ENCODE measurements around the gene PDCD6IP.
"Not testable (repeated sequence)": the region's sequence is repeated elsewhere in the genome, so short reads cannot be mapped to it uniquely, and the experiment has no call there.

Gene PDCD6IP

DNA sequence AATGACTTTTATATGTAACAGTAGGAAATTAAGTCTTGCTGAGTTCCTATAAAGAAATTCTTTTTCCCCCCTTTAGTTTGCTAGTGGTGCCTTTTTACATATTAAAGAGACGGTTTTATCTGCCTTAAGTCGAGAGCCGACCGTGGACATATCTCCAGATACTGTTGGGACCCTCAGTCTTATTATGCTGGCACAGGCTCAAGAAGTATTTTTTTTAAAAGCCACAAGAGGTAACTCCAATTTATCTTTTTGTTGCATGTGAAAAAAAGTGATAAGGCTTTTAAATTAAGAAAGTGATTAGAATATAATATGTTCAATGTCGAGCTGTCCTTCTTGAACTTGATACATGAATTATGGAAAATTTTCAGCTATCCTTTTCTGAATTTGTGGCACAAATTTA lies 26.7 kb downstream of the PDCD6IP start:
- Mint-ChIP-seq H3K27me3 (no peaks in the 10 kb centered on the region), H3K4me1 (peaks cover 5% of the 10 kb centered on the region), H3K9me3 (no peaks in the 10 kb centered on the region), H3K4me3 (no peak overlapping the region), H3K27ac (no peak overlapping the region)
- DNase-seq (no peak), ATAC-seq (no peak)

DNA sequence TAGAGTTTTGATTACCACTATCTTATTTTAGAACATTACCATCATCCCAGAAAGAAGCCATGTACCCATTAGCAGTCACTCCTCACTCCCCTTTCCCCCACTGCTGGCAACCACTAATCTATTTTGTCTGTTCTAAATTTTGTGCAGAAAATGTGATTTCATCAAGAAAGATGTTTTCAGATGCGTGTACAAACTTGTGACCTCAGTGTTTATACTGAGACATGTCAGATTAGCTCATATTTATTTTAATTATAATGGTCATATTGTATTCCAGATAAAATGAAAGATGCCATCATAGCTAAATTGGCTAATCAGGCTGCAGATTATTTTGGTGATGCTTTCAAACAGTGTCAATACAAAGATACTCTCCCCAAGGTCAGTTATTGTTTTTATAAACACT lies 27.8 kb downstream of the PDCD6IP start:
- H3K27me3 Mint-ChIP-seq = no peaks in the 10 kb centered on the region
- no peak for DNase-seq
- ATAC-seq = no peak

DNA sequence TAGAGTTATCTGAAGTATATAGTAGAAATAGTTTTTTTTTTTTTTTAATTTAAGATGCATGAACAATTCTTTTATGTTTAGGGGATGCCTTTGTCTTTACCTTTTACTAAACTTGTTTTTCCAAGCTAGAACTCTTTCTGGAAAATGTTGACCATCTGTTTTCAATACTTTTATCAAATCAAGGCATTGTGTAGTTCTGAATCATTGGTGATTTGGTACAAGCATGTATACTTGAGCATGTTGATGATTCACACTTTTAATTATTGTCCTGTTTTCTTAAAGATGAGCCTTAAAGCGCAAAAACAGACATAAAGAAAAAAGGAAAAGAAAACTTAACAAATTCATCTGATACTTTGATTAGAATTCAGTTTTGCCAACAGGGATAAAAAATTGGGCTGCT lies 28.3 kb downstream of the PDCD6IP start:
- Mint-ChIP-seq H3K27me3 (no peaks in the 10 kb centered on the region), H3K4me1 (peaks cover 10% of the 10 kb centered on the region), H3K4me3 (no peak overlapping the region), H3K27ac (no peak overlapping the region), H3K9me3 (no peaks in the 10 kb centered on the region)
- ATAC-seq = no peak
- DNase-seq = no peak

More for the DNA sequence above, 27.8 kb downstream of the PDCD6IP start:
- Mint-ChIP-seq H3K27ac (no peak overlapping the region), H3K4me1 (peaks cover 10% of the 10 kb centered on the region), H3K4me3 (no peak overlapping the region), H3K9me3 (no peaks in the 10 kb centered on the region)

DNA sequence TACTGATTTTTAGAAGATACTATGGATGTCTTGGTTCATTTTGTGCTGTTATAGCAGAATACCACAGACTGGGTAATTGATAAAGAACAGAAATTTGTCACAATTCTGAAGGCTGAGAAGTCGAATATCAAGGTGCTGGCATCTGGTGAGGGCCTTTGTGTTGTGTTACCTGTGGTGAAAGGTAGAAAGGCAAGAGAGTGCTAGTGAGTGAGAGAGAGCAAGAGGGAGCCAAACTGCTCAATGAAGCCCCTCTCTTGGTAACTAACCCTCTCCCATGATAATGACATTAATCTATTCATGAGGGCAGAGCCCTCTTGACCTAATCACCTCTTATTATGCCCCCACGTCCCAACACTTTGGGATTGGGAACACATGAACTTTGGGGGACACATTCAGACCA lies 31.3 kb downstream of the PDCD6IP start:
- Mint-ChIP-seq H3K27me3 (no peaks in the 10 kb centered on the region), H3K9me3 (no peaks in the 10 kb centered on the region), H3K4me1 (peaks cover 28% of the 10 kb centered on the region), H3K4me3 (no peak overlapping the region), H3K27ac (peak overlapping the region in 1 of 2 donors; percentile 55)
- ATAC-seq (no peak), DNase-seq (no peak)

DNA sequence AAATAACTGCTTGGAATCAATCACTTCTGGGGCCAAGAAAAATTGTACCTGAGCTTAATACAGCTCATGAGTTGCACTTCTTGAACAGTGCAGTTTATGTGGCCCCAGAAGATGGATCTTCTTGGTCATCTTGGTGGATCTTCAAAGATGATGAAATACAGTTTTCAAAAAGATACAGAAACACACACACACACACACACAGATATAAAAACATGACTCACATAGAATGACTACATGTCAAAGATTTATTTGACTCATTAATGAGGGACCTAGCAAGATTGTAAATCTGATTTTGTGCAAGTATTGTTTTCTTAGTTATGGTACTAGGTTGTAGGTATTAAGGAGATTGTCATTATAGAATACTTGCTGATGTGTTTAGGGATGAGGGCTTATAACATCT lies 32.6 kb downstream of the PDCD6IP start:
- no peak for DNase-seq
- Mint-ChIP-seq H3K27ac (no peak overlapping the region), H3K4me1 (peaks cover 28% of the 10 kb centered on the region)

DNA sequence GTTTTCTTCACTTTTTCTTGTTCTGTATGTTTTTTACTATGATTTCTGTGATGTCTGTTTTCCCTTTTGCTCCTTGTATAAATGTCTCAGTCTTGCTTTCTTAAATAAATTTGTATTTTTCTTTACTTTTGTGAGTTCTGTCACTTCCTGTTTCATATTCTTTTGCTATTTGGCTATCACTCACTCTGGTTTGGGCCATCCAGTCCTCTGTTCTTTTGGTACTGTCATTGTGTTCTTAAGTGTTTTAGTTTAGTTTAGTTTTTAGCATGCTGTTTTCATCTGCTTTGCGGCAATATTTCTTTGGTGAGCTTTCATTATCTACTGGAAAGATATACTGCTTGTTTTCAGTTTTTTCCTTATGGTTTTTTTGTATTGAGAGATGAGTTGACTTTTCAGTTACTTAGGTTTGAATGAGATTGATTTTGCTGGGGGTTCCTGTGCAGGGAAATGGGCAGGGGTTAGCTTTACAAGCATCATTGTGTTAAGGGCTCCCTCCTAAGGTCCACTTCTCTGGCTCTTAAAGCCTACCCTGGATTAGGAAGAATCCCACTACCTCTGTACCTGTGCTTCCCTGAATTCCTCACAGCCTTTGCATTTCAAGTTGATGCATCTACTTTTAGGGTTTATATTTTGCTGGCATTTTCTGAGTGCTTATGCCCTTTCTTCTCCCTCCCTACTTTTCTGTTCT lies 35.1 kb downstream of the PDCD6IP start:
- no peak for ATAC-seq
- Mint-ChIP-seq H3K27me3 (no peaks in the 10 kb centered on the region), H3K4me3 (no peak overlapping the region), H3K9me3 (no peaks in the 10 kb centered on the region), H3K27ac (peak overlapping the region; percentile 56 to 80), H3K4me1 (peaks cover 28% of the 10 kb centered on the region)
- DNase-seq = no peak

More for the DNA sequence above, 32.6 kb downstream of the PDCD6IP start:
- no peaks in the 10 kb centered on the region for H3K27me3 Mint-ChIP-seq
- peak; percentile 69 for ATAC-seq
- H3K4me3 Mint-ChIP-seq = no peak overlapping the region
- no peaks in the 10 kb centered on the region for H3K9me3 Mint-ChIP-seq

DNA sequence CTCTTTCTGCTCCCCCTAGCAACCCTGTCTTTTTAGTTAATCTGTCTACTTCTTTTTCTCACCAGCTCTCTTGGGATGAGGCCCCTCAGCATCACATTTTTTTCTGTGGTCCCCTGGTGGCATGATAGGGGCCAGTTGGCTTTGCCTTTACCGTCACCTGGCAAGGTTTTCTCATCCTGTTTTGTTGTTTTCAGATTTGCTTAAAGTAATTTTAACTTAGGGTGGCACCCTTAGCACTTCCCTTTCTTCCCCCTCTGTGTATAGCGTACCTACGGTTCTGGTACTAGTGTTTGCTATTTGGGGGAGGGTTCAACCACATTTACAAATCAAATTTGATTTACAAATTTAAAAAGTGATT lies 35.6 kb downstream of the PDCD6IP start:
- H3K4me1 Mint-ChIP-seq = peaks cover 28% of the 10 kb centered on the region
- no peak overlapping the region for H3K4me3 Mint-ChIP-seq
- H3K27me3 Mint-ChIP-seq = no peaks in the 10 kb centered on the region
- ATAC-seq = no peak
- no peak for DNase-seq
- H3K9me3 Mint-ChIP-seq = no peaks in the 10 kb centered on the region
- peak overlapping the region in 1 of 2 donors; percentile 56 for H3K27ac Mint-ChIP-seq

DNA sequence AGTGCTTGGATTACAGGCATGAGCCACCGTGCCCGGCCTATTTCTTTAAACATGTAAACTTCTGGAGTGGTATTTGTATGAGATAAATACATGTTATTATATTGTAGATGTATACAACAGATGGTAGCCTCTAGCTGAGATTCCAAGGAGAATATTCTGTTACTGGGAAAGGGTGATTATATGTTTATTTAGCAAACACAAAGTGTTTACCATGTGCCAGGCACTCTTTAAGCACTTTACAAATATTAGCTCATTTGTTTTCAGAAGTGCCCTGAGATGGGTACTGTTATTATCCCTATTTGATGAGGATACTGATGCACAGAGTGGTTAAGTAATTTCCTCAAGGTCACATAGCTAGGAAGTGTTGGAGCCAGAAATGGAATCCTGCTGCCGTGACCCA lies 38.8 kb downstream of the PDCD6IP start:
- H3K4me1 Mint-ChIP-seq = peaks cover 18% of the 10 kb centered on the region
- not testable (repeated sequence) for ATAC-seq, H3K4me3 Mint-ChIP-seq, H3K27me3 Mint-ChIP-seq, H3K27ac Mint-ChIP-seq, DNase-seq, H3K9me3 Mint-ChIP-seq

DNA sequence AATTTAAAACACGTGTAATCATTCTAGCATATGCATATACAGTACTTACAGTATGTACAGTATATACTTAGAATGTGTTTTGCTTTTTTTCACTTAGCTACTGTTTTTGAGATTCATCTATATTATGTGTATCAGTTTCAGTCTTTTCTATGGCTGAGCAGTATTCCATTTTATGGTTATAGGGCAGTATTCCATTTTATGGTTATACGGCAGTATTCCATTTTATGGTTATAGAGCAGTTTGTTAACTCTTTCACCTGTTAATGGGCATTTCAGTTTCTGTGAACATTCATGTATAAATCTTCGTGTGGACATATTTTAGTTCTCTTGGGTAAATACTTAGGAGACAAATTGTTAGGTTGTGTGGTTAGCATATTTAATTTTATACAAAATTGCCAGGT lies 40.9 kb downstream of the PDCD6IP start:
- Mint-ChIP-seq H3K4me1 (no peaks in the 10 kb centered on the region), H3K27me3 (no peaks in the 10 kb centered on the region), H3K27ac (no peak overlapping the region), H3K4me3 (no peak overlapping the region), H3K9me3 (no peaks in the 10 kb centered on the region)
- no peak for DNase-seq
- no peak for ATAC-seq

DNA sequence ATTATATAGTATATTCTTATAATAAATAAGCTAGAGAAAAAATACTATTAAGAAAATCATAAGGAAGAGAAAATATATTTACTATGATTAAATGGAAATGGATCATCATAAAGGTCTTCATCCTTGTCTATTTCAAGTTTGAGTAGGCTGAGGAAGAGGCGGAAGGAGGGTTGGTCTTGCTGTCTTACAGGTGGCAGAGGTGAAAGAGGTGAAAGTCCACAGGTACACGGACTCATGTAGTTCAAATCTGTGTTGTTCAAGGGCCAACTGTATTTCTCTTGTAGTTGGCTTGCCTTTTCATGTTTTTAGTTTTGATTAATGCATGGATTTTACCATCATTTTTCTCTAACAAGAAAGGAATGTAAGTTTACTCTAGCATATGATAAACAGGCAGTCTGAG lies 41.7 kb downstream of the PDCD6IP start:
- no peaks in the 10 kb centered on the region for H3K9me3 Mint-ChIP-seq
- H3K4me1 Mint-ChIP-seq = no peaks in the 10 kb centered on the region
- ATAC-seq (no peak), DNase-seq (no peak)
- no peak overlapping the region for H3K4me3 Mint-ChIP-seq
- no peaks in the 10 kb centered on the region for H3K27me3 Mint-ChIP-seq
- H3K27ac Mint-ChIP-seq = no peak overlapping the region

DNA sequence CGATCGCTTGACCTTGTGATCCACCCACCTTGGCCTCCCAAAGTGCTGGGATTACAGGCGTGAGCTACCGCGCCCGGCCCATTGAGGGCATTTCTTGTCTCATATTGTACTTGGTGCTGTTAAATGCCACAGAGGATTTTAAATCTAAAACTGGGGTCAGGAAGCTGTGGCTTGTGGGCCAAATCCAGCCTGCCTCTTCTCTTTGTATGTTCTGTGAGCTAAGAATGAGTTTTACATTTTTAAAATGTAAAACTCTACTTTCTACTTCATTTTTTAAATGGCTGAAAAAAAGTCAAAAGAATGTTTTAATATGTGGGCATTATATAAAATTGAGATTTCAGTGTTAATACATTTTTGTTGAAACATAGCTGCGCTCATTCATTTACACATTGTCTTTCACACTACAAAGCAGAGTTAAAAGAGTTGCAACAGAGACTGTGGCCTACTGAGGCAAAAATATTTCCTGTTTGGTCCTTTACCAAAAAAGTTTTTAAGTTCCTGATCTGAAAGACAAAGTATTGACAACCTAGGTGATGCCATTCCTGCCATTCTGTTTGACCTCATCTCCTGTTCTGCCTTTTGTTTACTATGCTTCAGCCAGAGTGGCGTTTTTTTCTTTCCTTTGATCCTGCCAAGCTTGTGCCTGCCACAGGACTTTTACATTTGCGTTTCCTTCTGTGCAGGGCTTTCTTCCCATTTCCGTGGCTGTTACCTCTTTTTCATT lies 50.4 kb downstream of the PDCD6IP start:
- Mint-ChIP-seq H3K9me3 (no peaks in the 10 kb centered on the region), H3K27me3 (no peaks in the 10 kb centered on the region), H3K27ac (peak overlapping the region in 1 of 2 donors; percentile 69), H3K4me3 (peak overlapping the region; percentile 39 to 58), H3K4me1 (peaks cover 55% of the 10 kb centered on the region)
- peak; percentile 69 for ATAC-seq
- DNase-seq = peak in 1 of 2 donors; percentile 12

DNA sequence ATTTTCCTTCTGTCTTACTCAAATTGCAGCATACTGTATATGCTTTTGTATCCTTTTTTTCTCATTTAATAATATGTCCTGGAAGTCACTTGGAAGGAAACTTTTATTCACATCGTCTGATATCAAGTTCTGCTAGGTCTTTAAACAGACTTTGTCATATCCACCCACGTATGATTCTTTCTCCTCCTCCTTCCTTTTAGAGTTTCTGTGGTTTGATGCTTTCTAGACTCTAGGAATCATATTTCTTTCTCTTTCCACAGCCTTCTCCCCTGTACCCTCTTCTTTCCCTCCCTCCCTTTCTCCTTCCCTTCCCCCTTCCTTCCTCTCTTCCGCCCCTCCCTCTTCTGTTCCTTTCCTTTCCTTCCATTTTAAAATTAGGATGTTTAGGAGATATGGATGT lies 52.2 kb downstream of the PDCD6IP start:
- H3K27me3 Mint-ChIP-seq, DNase-seq, H3K9me3 Mint-ChIP-seq, H3K27ac Mint-ChIP-seq, ATAC-seq: not testable (repeated sequence)
- peak overlapping the region; percentile 13 to 55 for H3K4me3 Mint-ChIP-seq
- peaks cover 69% of the 10 kb centered on the region for H3K4me1 Mint-ChIP-seq

DNA sequence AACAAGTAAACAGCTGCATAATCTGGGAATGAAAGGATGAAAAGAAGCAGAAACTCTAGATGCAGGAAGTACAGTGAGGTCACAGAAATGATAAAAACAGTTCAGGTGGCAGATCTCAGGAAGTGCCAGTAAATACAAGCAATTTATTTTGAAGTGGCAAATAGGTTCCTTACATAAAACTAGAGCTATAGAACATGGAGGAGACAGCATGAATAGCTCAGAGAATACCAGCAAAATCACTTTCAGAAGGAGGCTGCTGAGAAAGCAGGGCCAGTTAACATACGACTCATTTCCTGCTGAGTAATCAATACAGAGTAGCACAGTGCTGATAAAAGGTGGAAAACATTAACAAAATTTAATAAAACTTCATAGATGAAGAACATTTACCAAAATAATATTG lies 57.0 kb downstream of the PDCD6IP start:
- not testable (repeated sequence) for H3K9me3 Mint-ChIP-seq, DNase-seq, H3K27me3 Mint-ChIP-seq
- H3K4me3 Mint-ChIP-seq = peak overlapping the region in 1 of 2 donors; percentile 27
- ATAC-seq = peak; percentile 98
- peak overlapping the region in 1 of 2 donors; percentile 94 for H3K27ac Mint-ChIP-seq
- H3K4me1 Mint-ChIP-seq = peaks cover 34% of the 10 kb centered on the region

DNA sequence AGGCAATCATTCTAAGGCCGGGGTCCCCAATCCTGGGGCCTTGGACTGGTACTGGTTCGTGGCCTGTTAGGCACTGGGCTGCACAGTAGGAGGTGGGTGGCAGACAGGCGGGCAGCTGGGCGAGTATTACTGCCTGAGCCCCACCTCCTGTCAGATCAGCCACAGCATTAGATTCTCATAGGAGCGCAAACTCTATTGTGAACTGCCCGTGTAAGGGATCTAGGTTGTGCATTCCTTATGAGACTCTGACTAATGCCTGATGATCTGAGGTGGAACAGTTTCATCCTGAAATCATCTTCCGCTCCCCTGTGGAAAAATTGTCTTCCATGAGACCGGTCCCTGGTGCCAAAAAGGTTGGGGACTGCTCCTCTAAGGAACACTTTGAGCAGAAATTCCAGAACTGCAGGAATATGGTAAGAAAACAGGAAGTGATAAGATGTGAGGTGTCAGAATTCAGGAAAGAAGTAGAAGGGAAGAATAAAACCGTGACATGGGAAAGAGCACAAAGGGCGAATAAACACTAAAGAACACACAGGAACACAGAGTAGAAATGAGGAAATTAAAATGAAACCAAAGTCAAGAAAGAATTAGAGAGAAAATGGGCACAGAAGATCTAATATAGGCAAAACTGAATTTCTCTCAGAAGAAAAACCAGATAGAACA lies 57.6 kb downstream of the PDCD6IP start:
- Mint-ChIP-seq H3K4me3 (peak overlapping the region in 1 of 2 donors; percentile 27), H3K9me3 (no peaks in the 10 kb centered on the region), H3K27ac (peak overlapping the region; percentile 10 to 94), H3K27me3 (no peaks in the 10 kb centered on the region), H3K4me1 (peaks cover 28% of the 10 kb centered on the region)
- peak; percentile 63 for ATAC-seq
- no peak for DNase-seq

DNA sequence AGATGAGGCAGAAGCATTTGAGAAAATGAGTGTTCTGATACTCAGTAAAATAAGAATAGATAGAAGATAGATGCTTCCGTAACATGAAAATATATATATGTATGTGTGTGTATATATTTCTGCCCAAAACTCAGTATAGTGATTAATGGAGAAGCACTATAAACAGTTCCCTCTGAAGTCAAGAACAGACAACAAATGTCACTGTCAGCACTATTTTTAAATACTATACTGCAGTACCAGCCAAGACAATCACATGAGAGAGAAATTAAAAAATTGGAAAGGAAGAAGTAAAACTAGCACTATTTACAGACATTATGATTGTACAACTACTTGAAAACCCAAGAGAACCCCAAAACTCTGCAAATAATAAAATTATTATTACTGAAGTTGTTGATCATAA lies 59.3 kb downstream of the PDCD6IP start:
- not testable (repeated sequence) for DNase-seq, H3K4me3 Mint-ChIP-seq
- peaks cover 24% of the 10 kb centered on the region for H3K4me1 Mint-ChIP-seq

DNA sequence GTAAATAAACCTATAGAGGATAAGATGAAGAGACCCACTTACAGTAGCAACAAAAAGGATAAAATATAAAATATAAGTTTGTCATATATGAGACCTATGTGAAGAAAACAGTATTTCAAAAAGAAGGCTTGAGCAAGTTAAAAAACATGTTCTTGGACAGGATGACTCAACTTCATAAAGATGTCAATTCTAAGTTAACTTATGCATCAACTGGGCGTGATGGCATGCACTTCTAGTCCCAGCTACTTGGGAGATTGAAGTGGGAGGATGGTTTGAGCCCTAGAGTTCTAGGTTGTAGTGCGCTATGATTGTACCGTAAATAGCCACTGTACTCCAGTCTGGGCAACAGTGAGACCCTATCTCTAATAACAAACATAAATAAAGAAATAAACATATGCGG lies 59.7 kb downstream of the PDCD6IP start:
- ATAC-seq = no peak
- Mint-ChIP-seq H3K4me1 (peaks cover 24% of the 10 kb centered on the region), H3K4me3 (no peak overlapping the region), H3K27me3 (no peaks in the 10 kb centered on the region), H3K27ac (no peak overlapping the region), H3K9me3 (no peaks in the 10 kb centered on the region)
- no peak for DNase-seq

More for the DNA sequence above, 59.3 kb downstream of the PDCD6IP start:
- H3K27ac Mint-ChIP-seq, ATAC-seq, H3K9me3 Mint-ChIP-seq, H3K27me3 Mint-ChIP-seq: not testable (repeated sequence)

Data from stimulated activated naive CD8-positive, alpha-beta T cell treated with anti-CD3 and anti-CD28 coated beads, Interleukin-15, amount 100 ng/mL, for 72 hours (primary cell).